ENCODE measurements around the gene MTX1. TPM values are rescaled to one million over a fixed set of nuclear protein-coding genes. Genes with fewer than 3 reads are reported as not detected.

The MTX1 gene
- total RNA-seq, 3 donors from 2014 or later: 41.1 to 50.8 (median 44.8) TPM

- Histone ChIP-seq H3K4me1 (no peaks in the 10 kb centered on the region), H3K4me3 (no peak overlapping the region), H3K27me3 (no peaks in the 10 kb centered on the region), H3K27ac (no peak overlapping the region), H3K9me3 (no peaks in the 10 kb centered on the region), H3K36me3 (no peaks in the 10 kb centered on the region)
- no peak for TF ChIP-seq POLR2A (IDR thresholded peaks at IDR 0.05)
- TF ChIP-seq CTCF (IDR thresholded peaks at IDR 0.05): no peak
- TF ChIP-seq POLR2AphosphoS5 (IDR thresholded peaks at IDR 0.05): no peak
- intact Hi-C loops (cut with DNase I; ENCODE audit: low total_unique reads): no loop called here
- DNase-seq (ENCODE audit: low spot score in 2 of 2): no peak
These were observed 28.0 kb downstream of the MTX1 start for GRCh38 chr1:155236451-155236850.

GRCh38 chr1:155241069-155241679 lies 32.7 kb downstream of the MTX1 start:
- no peaks in the 10 kb centered on the region for H3K9me3 ChIP-seq
- peaks cover 0 to 3% of the 10 kb centered on the region in 2 donors for H3K27me3 ChIP-seq
- peak in 1 of 2 donors; percentile 74 for DNase-seq (ENCODE audit: low spot score in 2 of 2)
- intact Hi-C loops (cut with DNase I; ENCODE audit: low total_unique reads): no loop called here
- H3K36me3 ChIP-seq: no peaks in the 10 kb centered on the region
- TF ChIP-seq POLR2A (IDR thresholded peaks at IDR 0.05): no peak
- peak; percentile 56 to 82 (median 80) for TF ChIP-seq POLR2AphosphoS5 (IDR thresholded peaks at IDR 0.05)
- H3K4me3 ChIP-seq: peak overlapping the region; percentile 38 to 63 (median 47)
- H3K4me1 ChIP-seq: peaks cover 0 to 5% of the 10 kb centered on the region in 2 donors
- H3K27ac ChIP-seq: peak overlapping the region; percentile 17 to 56

- peaks cover 0 to 5% of the 10 kb centered on the region in 2 donors for H3K4me1 ChIP-seq
- no peak for DNase-seq (ENCODE audit: low spot score in 2 of 2)
- H3K27ac ChIP-seq: peak overlapping the region; percentile 17 to 42
- no peak for TF ChIP-seq CTCF (IDR thresholded peaks at IDR 0.05)
- no peak for TF ChIP-seq POLR2A (IDR thresholded peaks at IDR 0.05)
- intact Hi-C loops (cut with DNase I; ENCODE audit: low total_unique reads): no loop called here
- no peaks in the 10 kb centered on the region for H3K36me3 ChIP-seq
- H3K27me3 ChIP-seq: peaks cover 0 to 3% of the 10 kb centered on the region in 2 donors
- H3K9me3 ChIP-seq: no peaks in the 10 kb centered on the region
- H3K4me3 ChIP-seq: no peak overlapping the region
These were observed 33.4 kb downstream of the MTX1 start for GRCh38 chr1:155241841-155242264.

- no peaks in the 10 kb centered on the region for H3K36me3 ChIP-seq
- DNase-seq (ENCODE audit: low spot score in 2 of 2): no peak
- peak overlapping the region in 2 of 3 donors; percentile 70 to 80 for H3K4me3 ChIP-seq
- H3K27ac ChIP-seq: peak overlapping the region; percentile 86 to 95
- peaks cover 0 to 5% of the 10 kb centered on the region in 2 donors for H3K4me1 ChIP-seq
- TF ChIP-seq POLR2AphosphoS5 (IDR thresholded peaks at IDR 0.05): no peak
- TF ChIP-seq POLR2A (IDR thresholded peaks at IDR 0.05): no peak
- no peak for TF ChIP-seq CTCF (IDR thresholded peaks at IDR 0.05)
- no peaks in the 10 kb centered on the region for H3K9me3 ChIP-seq
- H3K27me3 ChIP-seq: peaks cover 0 to 3% of the 10 kb centered on the region in 2 donors
- intact Hi-C loops (cut with DNase I; ENCODE audit: low total_unique reads): no loop called here
These were observed 34.4 kb downstream of the MTX1 start for GRCh38 chr1:155242805-155243358.

- peak; percentile 94 to 98 for DNase-seq (ENCODE audit: low spot score in 2 of 2)
- Histone ChIP-seq H3K9me3 (no peaks in the 10 kb centered on the region), H3K27me3 (peaks cover 0 to 3% of the 10 kb centered on the region in 2 donors), H3K4me1 (peaks cover 0 to 5% of the 10 kb centered on the region in 2 donors), H3K27ac (peak overlapping the region; percentile 86 to 95), H3K36me3 (no peaks in the 10 kb centered on the region), H3K4me3 (peak overlapping the region; percentile 49 to 80 (median 70))
- intact Hi-C loops (cut with DNase I; ENCODE audit: low total_unique reads): no loop called here
- TF ChIP-seq CTCF (IDR thresholded peaks at IDR 0.05) (peak; percentile 99 to 100 (median 99)), POLR2A (IDR thresholded peaks at IDR 0.05) (peak; percentile 83), POLR2AphosphoS5 (IDR thresholded peaks at IDR 0.05) (peak; percentile 93 to 99 (median 99))
These were observed 36.1 kb downstream of the MTX1 start for GRCh38 chr1:155244368-155245162.
